Progenitor cell of endocrine pancreas (in vitro differentiated cells): ENCODE data around the gene CHMP1A. TPM values are rescaled to one million over a fixed set of nuclear protein-coding genes. Genes with fewer than 3 reads are reported as not detected.

Experiments
- DNase-seq: peaks from one replicate; pipeline ENCODE4 v3.0.0; 2021; ENCODE audit warnings: low spot score; ENCODE audit not compliant: unreplicated experiment
- H3K27ac Mint-ChIP-seq: 2 replicates; pipeline ENCODE4 v1.8.0; 2021; ENCODE audit warnings: mild to moderate bottlenecking, moderate library complexity, mixed read lengths
- H3K27me3 Mint-ChIP-seq: 2 replicates; pipeline ENCODE4 v1.8.0; 2021; ENCODE audit warnings: mixed read lengths
- H3K36me3 Mint-ChIP-seq: 2 replicates; pipeline ENCODE4 v1.8.0; 2022; ENCODE audit warnings: mixed read lengths; ENCODE audit not compliant: insufficient read depth
- H3K4me1 Mint-ChIP-seq: 2 replicates; pipeline ENCODE4 v1.8.0; 2021; ENCODE audit warnings: low read depth, mixed read lengths
- H3K4me3 Mint-ChIP-seq: 2 replicates; pipeline ENCODE4 v1.8.0; 2021; ENCODE audit warnings: low read depth, mild to moderate bottlenecking, moderate library complexity, mixed read lengths
- H3K9me3 Mint-ChIP-seq: 2 replicates; pipeline ENCODE4 v1.8.0; 2021; ENCODE audit warnings: low read depth, mixed read lengths
- total RNA-seq: library from RNA; stranded (reverse); gene quantifications from 2 replicates; pipeline ENCODE4 v1.2.1, GENCODE V29; 2021
- TF ChIP-seq, protein P1 (sequence below): fragments of 200-600 bp; sonication (generic); IDR thresholded peaks from one replicate; pipeline ENCODE4 v1.5.0; 2021; ENCODE audit warnings: antibody characterized with exemption, mild to moderate bottlenecking; ENCODE audit not compliant: unreplicated experiment

The CHMP1A gene
- total RNA-seq, 1 donor from 2014 or later: 105 TPM

DNA sequence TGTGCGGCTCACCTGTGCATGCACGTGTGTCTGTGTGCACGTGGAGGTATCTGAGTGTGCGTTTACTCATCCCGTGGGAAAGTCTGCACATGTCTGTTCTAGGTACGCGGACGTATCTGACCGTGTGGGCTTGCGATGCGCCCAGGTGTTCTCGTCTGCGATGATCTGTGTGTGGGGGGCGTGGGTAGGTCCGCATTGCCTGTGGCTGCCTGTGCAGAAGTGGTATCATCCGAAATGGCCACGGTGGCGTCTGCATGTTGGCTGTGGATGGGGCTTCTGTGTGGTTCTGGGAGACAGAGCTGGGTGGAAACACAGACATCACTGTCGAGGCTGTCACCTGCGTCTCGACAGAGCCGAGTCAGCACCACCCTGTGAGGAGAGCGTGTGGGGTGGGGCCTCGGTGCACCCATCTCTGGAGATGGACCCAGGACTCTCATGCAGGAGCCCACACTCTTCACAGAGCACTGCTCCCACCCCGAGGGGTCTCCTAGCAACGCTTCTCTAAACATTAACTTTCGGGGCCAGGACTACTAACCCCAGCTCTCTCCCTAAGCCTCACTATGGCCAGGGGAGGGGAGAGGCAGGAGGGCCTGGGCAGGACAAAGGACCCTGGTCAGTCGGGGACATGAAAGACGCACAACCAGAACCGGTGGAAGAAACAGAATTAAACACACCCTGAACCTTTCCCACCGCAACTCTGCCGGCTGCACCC is 35.7 kb downstream of the CHMP1A start:
- Mint-ChIP-seq H3K27me3 (peaks cover 12% of the 10 kb centered on the region), H3K4me3 (peak overlapping the region; percentile 37), H3K4me1 (peaks cover 26% of the 10 kb centered on the region), H3K27ac (peak overlapping the region; percentile 90), H3K36me3 (peaks cover 1% of the 10 kb centered on the region), H3K9me3 (no peaks in the 10 kb centered on the region)
- TF ChIP-seq, protein P1, sequence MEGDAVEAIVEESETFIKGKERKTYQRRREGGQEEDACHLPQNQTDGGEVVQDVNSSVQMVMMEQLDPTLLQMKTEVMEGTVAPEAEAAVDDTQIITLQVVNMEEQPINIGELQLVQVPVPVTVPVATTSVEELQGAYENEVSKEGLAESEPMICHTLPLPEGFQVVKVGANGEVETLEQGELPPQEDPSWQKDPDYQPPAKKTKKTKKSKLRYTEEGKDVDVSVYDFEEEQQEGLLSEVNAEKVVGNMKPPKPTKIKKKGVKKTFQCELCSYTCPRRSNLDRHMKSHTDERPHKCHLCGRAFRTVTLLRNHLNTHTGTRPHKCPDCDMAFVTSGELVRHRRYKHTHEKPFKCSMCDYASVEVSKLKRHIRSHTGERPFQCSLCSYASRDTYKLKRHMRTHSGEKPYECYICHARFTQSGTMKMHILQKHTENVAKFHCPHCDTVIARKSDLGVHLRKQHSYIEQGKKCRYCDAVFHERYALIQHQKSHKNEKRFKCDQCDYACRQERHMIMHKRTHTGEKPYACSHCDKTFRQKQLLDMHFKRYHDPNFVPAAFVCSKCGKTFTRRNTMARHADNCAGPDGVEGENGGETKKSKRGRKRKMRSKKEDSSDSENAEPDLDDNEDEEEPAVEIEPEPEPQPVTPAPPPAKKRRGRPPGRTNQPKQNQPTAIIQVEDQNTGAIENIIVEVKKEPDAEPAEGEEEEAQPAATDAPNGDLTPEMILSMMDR: no peak
- no peak for DNase-seq

DNA sequence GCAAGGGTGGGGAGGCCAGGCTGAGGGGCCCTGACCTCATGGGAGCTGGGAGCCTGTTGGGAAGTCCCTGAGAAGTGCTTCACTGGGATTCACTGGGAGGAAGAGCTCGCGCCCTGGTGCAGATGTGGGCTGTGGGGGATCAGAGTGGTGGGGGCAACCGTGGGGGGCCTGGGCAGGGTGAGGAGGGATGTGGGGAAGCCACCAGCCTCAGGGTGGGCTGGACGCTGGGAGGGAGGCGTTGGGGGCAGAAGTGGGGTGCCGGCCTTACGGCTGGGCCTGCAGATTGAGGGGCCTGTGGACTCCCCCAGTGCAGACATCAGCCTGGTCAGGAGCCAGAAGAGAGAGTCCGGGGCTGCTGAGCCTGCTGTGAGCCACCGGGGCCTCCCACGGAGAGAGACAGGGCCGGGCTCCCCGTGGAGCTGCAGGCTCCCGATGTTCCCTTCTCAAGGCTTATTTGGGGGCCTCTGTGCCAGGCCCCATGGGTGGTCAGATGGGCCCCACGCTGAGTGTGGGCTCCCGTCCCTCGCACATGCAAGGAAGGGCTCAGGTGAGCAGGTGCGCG is 36.3 kb downstream of the CHMP1A start:
- Mint-ChIP-seq H3K27ac (no peak overlapping the region), H3K9me3 (no peaks in the 10 kb centered on the region), H3K4me1 (peaks cover 26% of the 10 kb centered on the region), H3K36me3 (peaks cover 1% of the 10 kb centered on the region), H3K4me3 (no peak overlapping the region), H3K27me3 (peaks cover 12% of the 10 kb centered on the region)
- no peak for DNase-seq
- TF ChIP-seq, protein P1: no peak

DNA sequence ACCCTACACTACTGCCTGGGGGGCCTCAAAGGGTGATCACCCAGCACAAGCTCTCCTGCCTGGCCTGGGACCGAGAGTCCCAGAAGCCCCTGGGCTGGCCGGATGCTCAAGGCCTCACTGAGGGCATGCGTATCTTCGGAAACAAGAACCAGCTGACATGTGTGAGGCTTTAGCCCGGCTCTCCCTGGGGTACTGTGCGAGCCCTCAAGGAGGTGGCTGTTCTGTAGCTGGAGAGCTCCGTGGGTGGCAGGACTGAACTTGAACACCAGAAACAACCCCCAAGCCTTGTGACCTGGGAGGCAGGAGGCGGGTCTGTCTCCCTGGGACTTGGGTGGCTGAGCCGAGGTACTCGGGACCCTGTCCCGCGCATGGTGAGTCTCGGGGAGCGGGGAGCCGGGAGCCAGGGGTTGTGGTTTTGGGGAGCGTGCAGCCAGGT is 37.1 kb downstream of the CHMP1A start:
- Mint-ChIP-seq H3K4me3 (no peak overlapping the region), H3K9me3 (no peaks in the 10 kb centered on the region), H3K27ac (no peak overlapping the region), H3K4me1 (peaks cover 25% of the 10 kb centered on the region), H3K27me3 (peaks cover 12% of the 10 kb centered on the region), H3K36me3 (peaks cover 1% of the 10 kb centered on the region)
- TF ChIP-seq, protein P1: no peak
- no peak for DNase-seq

DNA sequence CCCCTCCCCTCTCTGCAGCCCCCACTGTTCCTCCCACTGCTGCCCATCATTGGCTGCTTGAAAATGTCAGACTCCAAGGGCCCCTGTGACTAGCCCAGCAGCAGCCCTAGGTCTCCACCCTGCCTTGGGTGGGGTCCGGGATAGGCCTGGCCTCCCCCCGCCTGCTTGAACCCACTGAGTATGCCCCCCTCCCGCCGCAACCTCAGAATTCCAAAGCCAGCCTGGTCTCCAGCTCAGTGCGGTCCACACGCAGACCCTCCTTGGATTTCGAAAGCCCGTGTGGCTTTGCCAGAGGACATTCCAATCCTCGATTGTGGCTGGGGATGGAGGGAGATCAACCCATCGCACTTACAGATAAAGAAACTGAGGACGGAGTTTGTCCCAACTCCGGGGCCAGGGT is 37.7 kb downstream of the CHMP1A start:
- peaks cover 1% of the 10 kb centered on the region for H3K36me3 Mint-ChIP-seq
- H3K27me3 Mint-ChIP-seq: peaks cover 12% of the 10 kb centered on the region
- H3K4me1 Mint-ChIP-seq: peaks cover 20% of the 10 kb centered on the region
- H3K9me3 Mint-ChIP-seq: no peaks in the 10 kb centered on the region
- no peak overlapping the region for H3K4me3 Mint-ChIP-seq
- DNase-seq: no peak
- TF ChIP-seq, protein P1: no peak
- H3K27ac Mint-ChIP-seq: no peak overlapping the region

DNA sequence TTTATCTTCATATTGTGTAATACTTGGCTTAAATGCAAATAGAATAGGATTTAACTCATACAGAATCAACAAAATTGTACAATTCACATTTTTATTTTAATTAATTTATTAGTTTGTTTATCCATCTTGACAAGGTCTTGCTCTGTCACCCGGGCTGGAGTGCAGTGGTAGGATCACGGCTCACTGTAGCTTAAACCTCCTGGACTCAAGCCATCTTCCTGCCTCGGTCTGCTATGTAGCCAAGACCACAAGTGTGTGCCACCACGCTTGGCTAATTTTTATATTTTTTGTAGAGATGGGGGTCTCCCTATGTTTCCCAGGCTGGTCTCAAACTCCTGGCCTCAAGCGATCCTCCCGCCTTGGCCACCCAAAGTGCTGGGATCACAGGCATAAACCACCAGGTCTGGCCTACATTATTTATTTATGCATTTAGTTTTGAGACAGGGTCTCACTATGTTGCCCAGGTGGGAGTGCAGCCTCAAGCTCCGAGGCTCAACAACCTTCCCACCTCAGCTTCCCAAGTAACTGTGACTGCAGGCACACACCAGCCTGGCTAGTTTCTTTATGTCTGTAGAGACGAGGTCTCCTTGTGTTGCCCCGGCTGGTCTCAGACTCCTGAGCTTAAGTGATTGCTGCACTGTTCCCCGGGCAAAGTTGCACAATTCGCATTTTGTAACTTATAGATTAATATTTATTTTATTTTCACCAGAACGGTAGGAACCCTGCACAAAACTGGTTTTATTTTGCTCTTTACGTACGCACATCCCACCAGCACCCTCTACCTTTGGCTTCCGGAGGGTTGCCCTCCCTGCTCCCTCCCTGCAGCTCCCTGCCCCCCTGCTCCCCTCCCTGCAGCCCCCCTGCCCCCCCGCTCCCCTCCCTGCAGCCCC is 39.2 kb downstream of the CHMP1A start:
- DNase-seq: no peak
- TF ChIP-seq, protein P1: no peak
- Mint-ChIP-seq H3K27me3 (peaks cover 3% of the 10 kb centered on the region), H3K9me3 (no peaks in the 10 kb centered on the region), H3K4me1 (peaks cover 13% of the 10 kb centered on the region), H3K27ac (no peak overlapping the region), H3K4me3 (no peak overlapping the region), H3K36me3 (no peaks in the 10 kb centered on the region)
